ENCODE measurements around the gene CT55.
"Not testable (repeated sequence)": the region's sequence is repeated elsewhere in the genome, so short reads cannot be mapped to it uniquely, and the experiment has no call there.

The CT55 gene

GRCh38 chrX:135170877-135171519, at the start of gene CT55:
Gene CT55, minus strand, starts transcription at chrX:135171398. Its CDS starts 227 bp downstream, at chrX:135171171.
- H3K4me3 ChIP-seq = no peak within 1 kb of the TSS

GRCh38 chrX:135213200-135213844, 42.1 kb upstream of the CT55 start:
- no peak overlapping the region for H3K27ac ChIP-seq
- no peak for TF ChIP-seq CTCF (IDR thresholded peaks at IDR 0.05)
- no peak overlapping the region for H3K4me3 ChIP-seq
- no peak for DNase-seq (ENCODE audit: low spot score)

More at GRCh38 chrX:135170877-135171519, at the start of gene CT55:
- no peak within 1 kb of the TSS for H3K27ac ChIP-seq
- no peak for TF ChIP-seq CTCF (IDR thresholded peaks at IDR 0.05)
- no peak for DNase-seq (ENCODE audit: low spot score)

GRCh38 chrX:135206427-135206826, 35.2 kb upstream of the CT55 start:
- not testable (repeated sequence) for H3K27ac ChIP-seq; H3K4me3 ChIP-seq; DNase-seq (ENCODE audit: low spot score)

- Histone ChIP-seq H3K27ac (no peak overlapping the region), H3K4me3 (no peak overlapping the region)
- TF ChIP-seq CTCF (IDR thresholded peaks at IDR 0.05) = no peak
- DNase-seq (ENCODE audit: low spot score) = no peak
Measured at GRCh38 chrX:135200297-135200696, 29.1 kb upstream of the CT55 start.

- TF ChIP-seq CTCF (IDR thresholded peaks at IDR 0.05) = no peak
- DNase-seq (ENCODE audit: low spot score) = no peak
- Histone ChIP-seq H3K4me3 (no peak overlapping the region), H3K27ac (no peak overlapping the region)
Measured at GRCh38 chrX:135194684-135195083, 23.5 kb upstream of the CT55 start.

GRCh38 chrX:135193740-135194139, 22.5 kb upstream of the CT55 start:
- no peak for DNase-seq (ENCODE audit: low spot score)
- no peak for TF ChIP-seq CTCF (IDR thresholded peaks at IDR 0.05)
- H3K4me3 ChIP-seq = no peak overlapping the region
- no peak overlapping the region for H3K27ac ChIP-seq

- Histone ChIP-seq H3K4me3 (no peak overlapping the region), H3K27ac (no peak overlapping the region)
- DNase-seq (ENCODE audit: low spot score) = no peak
- TF ChIP-seq CTCF (IDR thresholded peaks at IDR 0.05) = no peak
Measured at GRCh38 chrX:135191838-135192237, 20.6 kb upstream of the CT55 start.

Measured in coronary artery (tissue), 2 donors.